Stimulated activated CD4-positive, alpha-beta T cell treated with anti-CD3 and anti-CD28 coated beads, Interleukin-2, amount 100 ng/mL, for 4 hours (primary cell): ENCODE results near the gene VARS2.

ENCODE experiments used
- DNase-seq: peaks from one replicate; pipeline ENCODE4 v3.0.0-alpha.2; 2020; ENCODE audit warnings: low read depth

VARS2 gene

GRCh38 chr6:30884521-30885480, 29.2 kb upstream of the VARS2 start:
- no peak for DNase-seq

GRCh38 chr6:30885481-30885998, 28.5 kb upstream of the VARS2 start:
- no peak for DNase-seq

- DNase-seq, result no peak
Observed at GRCh38 chr6:30885999-30886896, 27.8 kb upstream of the VARS2 start.

GRCh38 chr6:30886897-30887255, 27.2 kb upstream of the VARS2 start:
- no peak for DNase-seq

GRCh38 chr6:30887901-30888815, 25.9 kb upstream of the VARS2 start:
- DNase-seq, result no peak

DNA sequence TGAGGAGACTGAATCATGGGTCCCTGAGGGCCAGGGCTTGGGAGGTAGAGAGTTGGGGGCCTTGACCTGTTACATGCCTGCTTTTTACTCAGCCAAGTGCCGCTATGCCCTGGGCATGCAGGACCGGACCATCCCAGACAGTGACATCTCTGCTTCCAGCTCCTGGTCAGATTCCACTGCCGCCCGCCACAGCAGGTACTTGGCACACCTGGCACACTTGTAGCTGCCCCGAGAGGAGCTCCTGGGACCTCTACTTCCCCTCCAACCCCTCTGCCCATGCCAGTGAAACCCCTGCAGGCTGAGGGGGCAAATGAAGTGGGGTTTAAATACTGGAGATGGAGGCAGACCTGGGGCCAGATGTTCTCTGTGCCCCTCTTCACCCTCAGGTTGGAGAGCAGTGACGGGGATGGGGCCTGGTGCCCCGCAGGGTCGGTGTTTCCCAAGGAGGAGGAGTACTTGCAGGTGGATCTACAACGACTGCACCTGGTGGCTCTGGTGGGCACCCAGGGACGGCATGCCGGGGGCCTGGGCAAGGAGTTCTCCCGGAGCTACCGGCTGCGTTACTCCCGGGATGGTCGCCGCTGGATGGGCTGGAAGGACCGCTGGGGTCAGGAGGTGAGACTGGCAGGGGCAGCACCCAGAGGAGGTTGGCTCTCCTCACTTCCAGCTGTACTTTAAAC, 25.1 kb upstream of the VARS2 start:
- DNase-seq, result no peak

DNA sequence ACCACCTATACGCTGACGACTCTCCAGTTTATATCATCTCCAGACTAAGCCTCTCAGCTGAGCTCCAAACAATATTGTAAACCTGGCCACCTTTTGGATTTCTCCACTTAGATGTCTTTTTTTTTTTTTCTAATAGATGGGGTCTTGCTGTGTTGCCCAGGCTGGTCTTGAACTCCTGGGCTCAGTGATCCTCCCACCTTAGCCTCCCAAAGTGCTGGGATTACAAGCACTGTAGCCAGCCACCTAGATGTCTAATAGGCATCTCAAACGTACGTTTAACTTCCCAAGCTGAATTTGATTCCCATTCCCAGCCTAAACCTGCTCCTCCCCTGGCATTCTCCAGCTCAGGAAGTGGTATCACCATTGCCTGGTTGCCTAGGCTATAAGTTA, 24.5 kb upstream of the VARS2 start:
- no peak for DNase-seq

- DNase-seq, result no peak
Observed at GRCh38 chr6:30889921-30890645, 24.0 kb upstream of the VARS2 start.

GRCh38 chr6:30890646-30891449, 23.2 kb upstream of the VARS2 start:
- no peak for DNase-seq

- no peak for DNase-seq
Observed at GRCh38 chr6:30891450-30891723, 22.7 kb upstream of the VARS2 start.

GRCh38 chr6:30891816-30892538, 22.1 kb upstream of the VARS2 start:
- DNase-seq, result no peak

DNA sequence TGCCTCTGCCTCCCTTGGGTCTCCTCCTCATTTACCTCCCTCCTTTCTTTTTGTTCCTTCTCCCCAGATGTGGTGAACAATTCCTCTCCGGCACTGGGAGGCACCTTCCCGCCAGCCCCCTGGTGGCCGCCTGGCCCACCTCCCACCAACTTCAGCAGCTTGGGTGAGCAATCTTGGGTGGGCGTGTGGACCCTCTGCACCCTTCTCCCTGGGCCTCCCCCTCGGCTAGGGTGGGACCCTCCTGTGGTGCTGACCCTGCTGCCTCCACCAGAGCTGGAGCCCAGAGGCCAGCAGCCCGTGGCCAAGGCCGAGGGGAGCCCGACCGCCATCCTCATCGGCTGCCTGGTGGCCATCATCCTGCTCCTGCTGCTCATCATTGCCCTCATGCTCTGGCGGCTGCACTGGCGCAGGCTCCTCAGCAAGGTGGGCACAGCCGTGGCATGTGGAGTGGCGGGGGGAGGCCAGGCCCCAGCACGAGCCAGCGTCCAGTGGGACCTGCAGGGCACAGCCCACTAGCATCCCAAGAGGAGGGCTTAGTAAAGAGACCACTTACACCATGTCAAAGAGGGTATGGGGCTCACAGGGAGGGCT, 20.9 kb upstream of the VARS2 start:
- no peak for DNase-seq

DNA sequence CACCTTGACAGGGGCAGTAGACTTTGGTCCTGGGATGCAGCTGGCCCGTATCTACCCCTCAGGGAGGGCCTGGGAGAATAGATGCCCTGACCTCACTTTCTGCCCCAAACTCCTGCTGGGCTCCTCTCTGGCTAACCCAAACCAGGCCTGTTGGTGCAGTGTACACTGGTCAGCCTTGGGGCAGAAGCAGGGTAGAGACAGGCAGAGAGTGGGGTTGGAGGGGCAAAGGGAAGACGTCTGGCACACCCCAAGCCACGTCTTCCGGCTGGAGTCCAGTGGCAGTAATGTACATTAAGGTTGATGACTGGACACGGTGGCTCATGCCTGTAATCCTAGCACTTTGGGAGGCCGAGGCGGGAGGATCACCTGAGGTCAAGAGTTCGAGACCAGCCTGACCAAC, 20.4 kb upstream of the VARS2 start:
- DNase-seq, result no peak

DNA sequence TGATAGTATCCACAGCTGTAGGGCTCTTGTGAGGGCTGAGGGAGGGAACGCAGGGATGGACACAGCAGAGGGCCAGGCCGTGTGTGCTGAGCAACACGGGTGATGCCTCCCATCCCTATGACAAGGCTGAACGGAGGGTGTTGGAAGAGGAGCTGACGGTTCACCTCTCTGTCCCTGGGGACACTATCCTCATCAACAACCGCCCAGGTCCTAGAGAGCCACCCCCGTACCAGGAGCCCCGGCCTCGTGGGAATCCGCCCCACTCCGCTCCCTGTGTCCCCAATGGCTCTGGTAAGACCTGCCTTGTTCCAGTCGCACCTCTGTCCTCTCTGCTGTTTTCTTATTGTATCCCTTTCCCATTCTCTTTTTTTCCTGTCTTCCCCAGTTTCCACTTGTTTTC, 19.7 kb upstream of the VARS2 start:
- no peak for DNase-seq

DNA sequence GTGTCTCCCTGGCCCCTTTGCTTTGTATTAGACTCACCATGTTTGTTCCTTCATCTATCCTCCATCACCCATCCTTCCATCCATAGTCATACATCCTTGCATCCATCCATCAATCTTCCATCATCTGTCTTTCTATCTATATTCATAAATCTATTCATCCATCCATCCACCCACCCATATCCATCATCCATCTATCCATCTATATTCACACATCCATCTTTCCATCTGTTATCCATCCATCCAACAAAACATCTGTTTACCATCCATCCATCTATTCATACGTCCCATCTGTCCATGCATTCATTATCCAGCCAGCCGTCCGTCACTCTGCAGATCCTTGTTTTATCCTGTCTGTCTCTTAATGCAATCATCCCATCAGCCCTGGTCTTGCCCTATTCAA, 19.1 kb upstream of the VARS2 start:
- no peak for DNase-seq

DNA sequence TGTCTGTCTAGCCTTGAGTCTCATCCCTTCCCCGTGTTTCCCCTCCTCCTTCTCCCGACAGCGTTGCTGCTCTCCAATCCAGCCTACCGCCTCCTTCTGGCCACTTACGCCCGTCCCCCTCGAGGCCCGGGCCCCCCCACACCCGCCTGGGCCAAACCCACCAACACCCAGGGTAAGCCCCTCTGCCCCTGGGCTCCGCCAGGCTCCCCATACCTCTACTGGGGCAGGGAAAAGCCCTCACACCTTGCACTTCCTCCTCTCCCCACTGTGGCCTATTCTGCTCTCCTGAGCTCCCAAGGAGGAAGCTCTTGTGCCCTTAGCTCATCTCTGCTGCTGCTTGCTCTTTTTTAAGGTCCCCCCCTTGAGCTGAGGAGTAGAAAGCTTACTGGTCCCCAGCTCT, 18.7 kb upstream of the VARS2 start:
- DNase-seq, result no peak

DNA sequence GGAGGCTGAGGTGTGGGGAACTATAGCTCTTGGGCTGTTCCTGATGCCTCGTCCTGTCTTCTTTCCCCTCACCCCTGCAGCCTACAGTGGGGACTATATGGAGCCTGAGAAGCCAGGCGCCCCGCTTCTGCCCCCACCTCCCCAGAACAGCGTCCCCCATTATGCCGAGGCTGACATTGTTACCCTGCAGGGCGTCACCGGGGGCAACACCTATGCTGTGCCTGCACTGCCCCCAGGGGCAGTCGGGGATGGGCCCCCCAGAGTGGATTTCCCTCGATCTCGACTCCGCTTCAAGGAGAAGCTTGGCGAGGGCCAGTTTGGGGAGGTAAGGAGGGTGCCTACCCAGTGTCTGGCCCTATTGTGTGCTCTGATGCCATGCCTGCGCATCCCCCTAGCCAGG, 17.5 kb upstream of the VARS2 start:
- DNase-seq, result no peak

- no peak for DNase-seq
Observed at GRCh38 chr6:30897882-30898281, 16.2 kb upstream of the VARS2 start.
